ENCODE results near the gene HSDL2. TPM values are rescaled to one million over a fixed set of nuclear protein-coding genes. Genes with fewer than 3 reads are reported as not detected.
"Not testable (repeated sequence)": the region's sequence is repeated elsewhere in the genome, so short reads cannot be mapped to it uniquely, and the experiment has no call there.

HSDL2 gene
- total and polyA plus RNA-seq, 10 of the 15 experiments (the other 5 are each of a cell fraction or from before 2014, with no cell fraction given), result 20.9 to 46.1 (median 27.0) TPM

DNA sequence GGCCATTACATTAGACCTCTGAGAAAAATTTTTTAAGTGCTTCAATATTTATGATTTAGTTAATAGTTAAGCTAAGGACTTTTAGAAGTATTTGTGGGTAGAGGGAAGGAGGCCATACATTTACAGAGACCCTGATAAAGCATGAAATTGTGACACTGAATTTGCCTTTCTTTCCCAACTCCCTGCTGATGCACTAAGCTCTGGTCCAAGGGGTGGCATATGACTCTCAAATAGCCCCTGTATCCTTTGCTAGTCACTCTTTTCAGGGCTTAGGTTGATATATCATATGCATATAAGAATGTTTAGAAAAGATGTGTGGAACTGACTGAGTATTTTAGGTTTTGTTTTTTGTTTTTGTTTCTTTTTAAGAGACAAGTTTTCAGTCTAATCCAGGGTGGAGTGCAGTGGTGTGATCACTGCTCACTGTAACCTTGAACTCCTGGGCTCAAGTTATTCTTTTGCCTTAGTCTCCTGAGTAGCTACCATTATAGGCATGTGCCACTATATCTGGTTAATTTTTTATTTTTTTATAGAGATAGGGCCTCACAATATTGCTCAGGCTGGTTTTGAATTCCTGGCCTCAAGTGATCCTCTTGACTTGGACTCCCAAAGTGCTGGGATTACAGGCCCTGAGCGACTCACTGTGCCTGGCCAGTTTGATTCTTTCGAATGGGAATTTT, 127.2 kb downstream of the HSDL2 start (continued):
- TF ChIP-seq SIN3A (IDR thresholded peaks at IDR 0.05; ENCODE audit: low read depth, low read length) (no peak), BRCA1 (IDR thresholded peaks at IDR 0.05; ENCODE audit: low read depth, low read length) (no peak)

DNA sequence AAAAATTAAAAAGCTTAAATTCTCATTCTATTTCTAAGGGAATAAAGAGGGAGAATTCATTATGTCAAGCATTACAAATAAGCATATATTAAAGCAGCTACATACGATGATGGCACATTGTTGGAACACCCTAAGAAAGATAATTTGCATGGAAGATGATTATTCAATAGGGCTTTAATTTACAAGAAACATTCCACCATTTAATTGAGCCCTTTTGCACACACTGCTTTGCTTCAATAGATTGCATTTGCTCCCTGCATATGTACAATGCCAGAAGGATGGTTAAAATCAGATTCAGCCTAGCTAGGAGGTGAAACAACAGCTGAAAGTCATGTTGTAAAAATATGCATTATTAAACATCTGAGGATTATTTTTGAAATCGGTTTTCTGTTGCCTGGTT, 128.5 kb downstream of the HSDL2 start:
- ATAC-seq (no peak), DNase-seq (ENCODE audit: low read depth, low spot score) (no peak), FAIRE-seq (no peak)
- TF ChIP-seq PAX5 (IDR thresholded peaks at IDR 0.05; ENCODE audit: borderline replicate concordance, low read depth, low read length) (no peak), ASH2L (IDR thresholded peaks at IDR 0.05; ENCODE audit: borderline replicate concordance, low read depth) (no peak), MTA2 (IDR thresholded peaks at IDR 0.05; ENCODE audit: low read depth) (no peak), NR2C2 (IDR thresholded peaks at IDR 0.05; ENCODE audit: borderline replicate concordance, control insufficient read depth, insufficient read length, low read depth) (no peak), FOXM1 (IDR thresholded peaks at IDR 0.05; ENCODE audit: low read depth, low read length) (no peak), MXI1 (IDR thresholded peaks at IDR 0.05; ENCODE audit: low read depth, low read length) (no peak)
- TF ChIP-seq, protein P1, sequence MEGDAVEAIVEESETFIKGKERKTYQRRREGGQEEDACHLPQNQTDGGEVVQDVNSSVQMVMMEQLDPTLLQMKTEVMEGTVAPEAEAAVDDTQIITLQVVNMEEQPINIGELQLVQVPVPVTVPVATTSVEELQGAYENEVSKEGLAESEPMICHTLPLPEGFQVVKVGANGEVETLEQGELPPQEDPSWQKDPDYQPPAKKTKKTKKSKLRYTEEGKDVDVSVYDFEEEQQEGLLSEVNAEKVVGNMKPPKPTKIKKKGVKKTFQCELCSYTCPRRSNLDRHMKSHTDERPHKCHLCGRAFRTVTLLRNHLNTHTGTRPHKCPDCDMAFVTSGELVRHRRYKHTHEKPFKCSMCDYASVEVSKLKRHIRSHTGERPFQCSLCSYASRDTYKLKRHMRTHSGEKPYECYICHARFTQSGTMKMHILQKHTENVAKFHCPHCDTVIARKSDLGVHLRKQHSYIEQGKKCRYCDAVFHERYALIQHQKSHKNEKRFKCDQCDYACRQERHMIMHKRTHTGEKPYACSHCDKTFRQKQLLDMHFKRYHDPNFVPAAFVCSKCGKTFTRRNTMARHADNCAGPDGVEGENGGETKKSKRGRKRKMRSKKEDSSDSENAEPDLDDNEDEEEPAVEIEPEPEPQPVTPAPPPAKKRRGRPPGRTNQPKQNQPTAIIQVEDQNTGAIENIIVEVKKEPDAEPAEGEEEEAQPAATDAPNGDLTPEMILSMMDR (IDR thresholded peaks at IDR 0.05 in 2 of 3, conservative IDR thresholded peaks at IDR 0.05 in 1 of 3; ENCODE audit: control insufficient read depth in 2 of 3, extremely low read depth in 1 of 3, insufficient read depth in 1 of 3, low read depth in 3 of 3, low read length in 3 of 3), result no peak
- SMC1A ChIA-PET (ENCODE audit: uncharacterized antibody, unreplicated experiment), result interaction anchor here (0.9 to 1.2 kb wide), 3 partner anchors 10 to 13 kb away, joined by 3 read pairs; no protein-coding TSS in a partner anchor
- H3K4me2 ChIP-seq (ENCODE audit: control insufficient read depth, insufficient read depth), result no peak overlapping the region
- intact Hi-C loops (cut with micrococcal nuclease; ENCODE audit: unreplicated experiment) (no loop called here), in situ Hi-C loops (cut with MboI) (no loop called here)
- no peaks in the 10 kb centered on the region for H4K20me1 ChIP-seq (ENCODE audit: control insufficient read depth, insufficient read depth)
- no TSS peak for BruUV-seq (replicated peaks)
- RAD21 ChIA-PET (ENCODE audit: unreplicated experiment), result interaction anchor here (0.7 kb wide), 1 partner anchor 11 kb away, joined by 4 read pairs; no protein-coding TSS in a partner anchor
- CTCF ChIA-PET, result interaction anchor here (0.6 to 1.7 kb wide), 3 partner anchors 17 to 411 kb away, joined by 3 to 5 read pairs (median 5); no protein-coding TSS in a partner anchor
- H3K27ac ChIP-seq (ENCODE audit: control insufficient read depth, insufficient read depth), result no peak overlapping the region
- 77% methylated on average over 2 of the region's 2 CpGs for WGBS (ENCODE audit: insufficient coverage, insufficient replicate concordance, low lambda C conversion rate, missing lambda C conversion rate)
- no peaks in the 10 kb centered on the region for H3K36me3 ChIP-seq (ENCODE audit: control insufficient read depth in 2 of 2, insufficient read depth in 2 of 2, low read length in 1 of 2)
- H3K9ac ChIP-seq (ENCODE audit: control insufficient read depth, insufficient read depth, low read length), result no peak overlapping the region
- no peak overlapping the region for H2AFZ ChIP-seq (ENCODE audit: control insufficient read depth, low read depth, low read length)
- H3K79me2 ChIP-seq (ENCODE audit: control insufficient read depth, insufficient read depth, low read length), result peaks cover 1% of the 10 kb centered on the region
- no peaks in the 10 kb centered on the region for H3K4me1 ChIP-seq (ENCODE audit: control insufficient read depth, insufficient read depth, low read length)
- H3K27me3 ChIP-seq (replicated peaks in 1 of 2; ENCODE audit: control insufficient read depth in 2 of 2, insufficient read depth in 2 of 2, low read length in 1 of 2), result no peaks in the 10 kb centered on the region
- H3K4me3 ChIP-seq, result no peak overlapping the region
- no peaks in the 10 kb centered on the region for H3K9me3 ChIP-seq (replicated peaks; ENCODE audit: control insufficient read depth, insufficient read depth, low read length)
- POLR2A ChIA-PET, result interaction anchor here (0.6 to 0.7 kb wide), 2 partner anchors 176 to 628 kb away, joined by 3 to 9 read pairs; no protein-coding TSS in a partner anchor

DNA sequence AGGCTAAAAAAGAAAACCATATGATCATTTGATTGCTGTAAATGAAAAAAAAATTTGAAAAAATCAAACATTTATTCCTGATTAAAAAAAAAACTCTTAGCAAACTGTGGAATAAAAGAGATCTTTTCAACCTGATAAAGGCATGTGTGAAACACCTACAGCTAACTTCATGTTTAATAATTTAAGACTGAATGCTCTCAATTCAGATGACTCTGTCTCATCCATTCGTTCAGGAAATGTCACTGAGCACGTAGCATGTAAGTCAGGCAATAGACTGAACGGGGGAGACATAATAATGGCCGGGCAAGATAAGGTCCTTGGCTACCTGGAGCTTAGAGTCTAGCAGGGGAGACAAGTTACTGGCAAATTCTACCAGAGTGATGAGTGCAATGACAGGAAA, 132.5 kb downstream of the HSDL2 start:
- H3K27me3 ChIP-seq (replicated peaks in 1 of 2; ENCODE audit: control insufficient read depth in 2 of 2, insufficient read depth in 2 of 2, low read length in 1 of 2); H4K20me1 ChIP-seq (ENCODE audit: control insufficient read depth, insufficient read depth); BruUV-seq (replicated peaks); H3K9ac ChIP-seq (ENCODE audit: control insufficient read depth, insufficient read depth, low read length); ATAC-seq; H3K36me3 ChIP-seq (ENCODE audit: control insufficient read depth in 2 of 2, insufficient read depth in 2 of 2, low read length in 1 of 2); H3K27ac ChIP-seq (ENCODE audit: control insufficient read depth, insufficient read depth); RAD21 ChIA-PET (ENCODE audit: unreplicated experiment); H3K4me1 ChIP-seq (ENCODE audit: control insufficient read depth, insufficient read depth, low read length); FAIRE-seq; H3K4me3 ChIP-seq; H3K9me3 ChIP-seq (replicated peaks; ENCODE audit: control insufficient read depth, insufficient read depth, low read length); in situ Hi-C loops (cut with MboI); H2AFZ ChIP-seq (ENCODE audit: control insufficient read depth, low read depth, low read length); H3K4me2 ChIP-seq (ENCODE audit: control insufficient read depth, insufficient read depth); DNase-seq (ENCODE audit: low read depth, low spot score); POLR2A ChIA-PET; intact Hi-C loops (cut with micrococcal nuclease; ENCODE audit: unreplicated experiment); H3K79me2 ChIP-seq (ENCODE audit: control insufficient read depth, insufficient read depth, low read length): not testable (repeated sequence)
- WGBS (ENCODE audit: insufficient coverage, insufficient replicate concordance, low lambda C conversion rate, missing lambda C conversion rate), result 100% methylated on average over 2 of the region's 4 CpGs
- SMC1A ChIA-PET (ENCODE audit: uncharacterized antibody, unreplicated experiment), result interaction anchor here (0.6 kb wide), 1 partner anchor 686 kb away, joined by 3 read pairs; no protein-coding TSS in a partner anchor
- CTCF ChIA-PET, result interaction anchor here (1.2 kb wide), 1 partner anchor 28 kb away, joined by 3 read pairs; no protein-coding TSS in a partner anchor
